ENCODE measurements around the gene SNAPC1. TPM values are rescaled to one million over a fixed set of nuclear protein-coding genes. Genes with fewer than 3 reads are reported as not detected.
A peak's percentile ranks its signal among the peaks of the same experiment; 100 is the strongest.

The SNAPC1 gene
- total RNA-seq, 1 experiment from 2014 or later, result 8.8 TPM

DNA sequence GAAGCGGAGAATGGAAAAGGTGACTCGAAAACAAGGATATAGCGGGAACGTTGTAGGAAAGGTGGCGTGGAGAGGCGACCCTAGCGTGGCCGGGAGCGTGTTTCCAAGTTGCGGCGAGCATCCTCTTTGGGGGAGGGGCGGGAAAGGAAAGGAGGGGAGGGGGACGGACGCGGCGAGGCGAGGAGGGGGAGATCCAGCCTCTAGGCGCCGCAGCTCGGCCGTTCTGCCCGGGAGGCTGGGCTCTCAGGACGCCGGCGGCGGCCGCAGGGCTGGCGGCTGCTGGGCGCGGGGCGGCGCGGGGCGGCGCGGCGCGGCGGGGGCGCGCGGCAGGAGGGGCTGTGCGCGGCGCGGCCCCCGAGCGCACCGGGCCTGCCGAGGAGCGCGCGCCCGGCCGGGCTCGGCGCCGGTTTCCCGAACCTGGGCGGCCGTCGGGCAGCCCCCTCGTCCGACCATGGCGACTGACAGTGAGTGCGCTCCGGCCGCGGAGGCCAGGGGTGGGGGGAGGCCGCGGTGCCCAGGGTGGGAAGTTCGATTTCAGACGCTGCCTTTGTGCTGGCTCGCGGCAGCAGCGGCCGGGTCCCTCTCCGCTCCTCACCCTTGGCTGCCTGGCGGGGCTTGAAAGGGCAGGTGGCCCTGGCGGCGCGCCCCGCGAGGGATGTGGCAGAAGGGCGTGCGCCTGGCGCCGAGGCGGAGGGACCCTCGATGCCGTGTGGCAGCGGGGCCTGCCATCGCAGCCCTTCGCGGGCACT, 50.3 kb downstream of the SNAPC1 start, which contains the start of gene SYT16:
TSS of gene SYT16 (plus strand) at position 357 of the 749 bp plus-strand sequence.
- DNase-seq, result no peak
- no peaks in the 10 kb centered on the region for H3K4me1 ChIP-seq
- no peak within 1 kb of the TSS for H3K27ac ChIP-seq
- H3K4me3 ChIP-seq, result no peak within 1 kb of the TSS
- H3K36me3 ChIP-seq, result no peaks in the 10 kb centered on the region
- no peaks in the 10 kb centered on the region for H3K27me3 ChIP-seq
- no peaks in the 10 kb centered on the region for H3K9me3 ChIP-seq (replicated peaks)

DNA sequence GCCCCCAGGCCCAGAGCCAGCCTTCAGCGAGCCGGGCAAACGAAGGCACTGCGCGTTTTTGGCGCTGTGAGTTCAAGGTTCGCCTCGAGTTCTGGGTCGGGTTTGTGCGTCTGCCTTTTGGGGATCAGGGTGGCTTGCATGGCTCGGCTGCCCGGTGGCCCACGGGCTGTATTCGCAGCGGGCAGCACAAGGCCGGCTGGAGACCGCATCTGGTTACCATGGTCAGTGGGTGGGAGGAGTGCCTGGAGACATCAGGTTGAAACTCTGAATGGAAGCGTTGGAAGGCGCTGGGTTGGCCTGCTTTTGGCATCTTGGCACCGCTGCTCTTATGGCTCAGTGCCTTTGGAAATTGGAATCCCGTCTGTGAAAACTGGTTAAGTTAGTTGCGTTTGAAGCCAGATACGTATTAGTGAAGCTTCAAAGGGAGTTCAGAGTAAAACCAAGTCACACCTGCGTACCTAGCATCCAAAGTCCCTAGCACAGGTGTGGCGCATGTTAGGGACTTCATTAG, 50.9 kb downstream of the SNAPC1 start:
- no peak overlapping the region for H3K4me3 ChIP-seq
- DNase-seq, result no peak
- no peak overlapping the region for H3K27ac ChIP-seq
- H3K4me1 ChIP-seq, result no peaks in the 10 kb centered on the region
- no peaks in the 10 kb centered on the region for H3K9me3 ChIP-seq (replicated peaks)
- no peaks in the 10 kb centered on the region for H3K27me3 ChIP-seq
- no peaks in the 10 kb centered on the region for H3K36me3 ChIP-seq

DNA sequence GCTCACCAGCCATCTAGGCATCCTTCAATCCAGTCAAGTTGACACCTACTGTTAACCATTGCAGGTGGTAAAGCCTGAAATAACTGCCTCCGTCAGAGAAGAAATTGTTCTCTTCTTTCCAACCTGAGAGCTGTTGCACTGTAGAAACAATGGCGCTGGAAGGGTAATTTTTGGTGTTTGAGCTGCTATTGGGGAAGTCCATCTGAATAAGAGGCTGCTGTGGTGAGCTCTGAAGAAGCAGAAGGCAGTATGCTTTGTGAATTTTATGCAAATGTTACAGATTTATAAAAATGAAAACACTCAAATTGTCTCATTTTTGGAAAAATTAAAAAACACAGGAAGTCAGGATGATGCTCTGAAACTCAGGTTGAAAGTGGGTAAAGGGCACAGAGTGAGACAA, 60.2 kb downstream of the SNAPC1 start:
- DNase-seq, result no peak
- no peaks in the 10 kb centered on the region for H3K27me3 ChIP-seq
- H3K4me1 ChIP-seq, result no peaks in the 10 kb centered on the region

DNA sequence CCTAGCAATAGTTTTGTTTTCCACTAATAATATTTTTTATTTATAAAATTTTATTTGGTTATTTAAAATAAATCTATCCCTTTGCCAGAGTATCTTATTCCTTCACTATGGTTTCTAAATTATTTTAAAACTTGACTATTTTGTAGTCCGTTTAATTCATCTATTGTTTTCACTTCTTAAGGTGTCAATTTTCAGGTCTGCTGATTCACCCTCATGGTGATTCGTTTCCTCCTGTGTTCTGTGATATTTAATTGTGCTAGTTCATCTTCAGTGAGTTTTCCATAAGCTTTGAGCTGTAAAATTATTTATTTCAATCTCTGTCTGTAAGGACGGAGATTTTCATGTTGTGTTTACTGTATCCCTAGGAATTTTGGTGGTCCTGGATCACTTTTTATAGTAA, 70.6 kb downstream of the SNAPC1 start:
- Histone ChIP-seq H3K27ac (no peak overlapping the region), H3K9me3 (replicated peaks) (no peaks in the 10 kb centered on the region), H3K36me3 (no peaks in the 10 kb centered on the region), H3K27me3 (no peaks in the 10 kb centered on the region), H3K4me3 (no peak overlapping the region), H3K4me1 (no peaks in the 10 kb centered on the region)
- no peak for DNase-seq

More for the DNA sequence above, 60.2 kb downstream of the SNAPC1 start:
- Histone ChIP-seq H3K9me3 (replicated peaks) (0 out of 2 replicates have a peak, but pooled peaks cover 3% of the 10 kb centered on the region), H3K27ac (no peak overlapping the region), H3K4me3 (no peak overlapping the region), H3K36me3 (no peaks in the 10 kb centered on the region)

DNA sequence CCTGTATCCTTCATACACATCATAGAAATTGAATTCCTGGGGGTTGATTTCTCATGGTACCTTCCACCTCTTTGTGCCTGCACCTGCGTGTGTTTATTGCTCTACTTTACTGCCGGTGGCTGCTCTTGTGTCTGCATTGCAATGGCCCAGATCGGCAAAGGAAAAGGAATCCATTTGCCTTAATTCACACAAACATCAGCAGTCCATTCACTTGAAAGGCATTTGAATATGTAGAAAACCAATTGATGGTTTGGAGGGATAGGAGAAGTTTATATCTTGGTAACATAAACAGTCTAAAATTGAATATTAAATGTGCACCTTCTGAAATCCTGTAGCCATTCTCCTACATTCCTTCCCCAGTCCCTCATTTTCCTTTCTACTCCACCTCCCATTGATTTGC, 74.0 kb downstream of the SNAPC1 start:
- no peak overlapping the region for H3K4me3 ChIP-seq
- H3K27me3 ChIP-seq, result no peaks in the 10 kb centered on the region
- no peak for DNase-seq
- no peaks in the 10 kb centered on the region for H3K4me1 ChIP-seq
- H3K36me3 ChIP-seq, result no peaks in the 10 kb centered on the region
- H3K27ac ChIP-seq, result no peak overlapping the region
- H3K9me3 ChIP-seq (replicated peaks), result no peaks in the 10 kb centered on the region

DNA sequence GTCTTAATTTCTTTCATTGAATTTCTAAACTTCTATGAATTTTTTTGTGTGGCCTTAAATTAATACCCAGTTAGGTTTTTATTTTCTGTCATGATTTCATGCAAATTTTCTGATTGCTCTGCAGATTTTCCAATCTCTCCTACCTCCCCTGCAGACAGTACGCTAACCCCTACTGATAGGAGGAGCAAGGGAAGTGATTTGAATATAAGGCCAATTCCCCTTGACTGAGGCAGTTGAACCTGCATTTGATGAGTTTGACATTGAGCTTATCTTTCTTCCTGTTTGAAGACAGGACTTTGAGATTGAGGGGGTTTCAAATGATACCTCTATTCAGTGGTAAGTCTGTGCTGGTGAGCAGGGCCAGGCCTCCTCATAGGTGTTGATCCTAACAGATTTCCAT, 74.6 kb downstream of the SNAPC1 start:
- H3K9me3 ChIP-seq (replicated peaks), result no peaks in the 10 kb centered on the region
- H3K27me3 ChIP-seq, result no peaks in the 10 kb centered on the region
- no peaks in the 10 kb centered on the region for H3K4me1 ChIP-seq
- H3K27ac ChIP-seq, result no peak overlapping the region
- DNase-seq, result no peak
- H3K4me3 ChIP-seq, result no peak overlapping the region
- H3K36me3 ChIP-seq, result no peaks in the 10 kb centered on the region

DNA sequence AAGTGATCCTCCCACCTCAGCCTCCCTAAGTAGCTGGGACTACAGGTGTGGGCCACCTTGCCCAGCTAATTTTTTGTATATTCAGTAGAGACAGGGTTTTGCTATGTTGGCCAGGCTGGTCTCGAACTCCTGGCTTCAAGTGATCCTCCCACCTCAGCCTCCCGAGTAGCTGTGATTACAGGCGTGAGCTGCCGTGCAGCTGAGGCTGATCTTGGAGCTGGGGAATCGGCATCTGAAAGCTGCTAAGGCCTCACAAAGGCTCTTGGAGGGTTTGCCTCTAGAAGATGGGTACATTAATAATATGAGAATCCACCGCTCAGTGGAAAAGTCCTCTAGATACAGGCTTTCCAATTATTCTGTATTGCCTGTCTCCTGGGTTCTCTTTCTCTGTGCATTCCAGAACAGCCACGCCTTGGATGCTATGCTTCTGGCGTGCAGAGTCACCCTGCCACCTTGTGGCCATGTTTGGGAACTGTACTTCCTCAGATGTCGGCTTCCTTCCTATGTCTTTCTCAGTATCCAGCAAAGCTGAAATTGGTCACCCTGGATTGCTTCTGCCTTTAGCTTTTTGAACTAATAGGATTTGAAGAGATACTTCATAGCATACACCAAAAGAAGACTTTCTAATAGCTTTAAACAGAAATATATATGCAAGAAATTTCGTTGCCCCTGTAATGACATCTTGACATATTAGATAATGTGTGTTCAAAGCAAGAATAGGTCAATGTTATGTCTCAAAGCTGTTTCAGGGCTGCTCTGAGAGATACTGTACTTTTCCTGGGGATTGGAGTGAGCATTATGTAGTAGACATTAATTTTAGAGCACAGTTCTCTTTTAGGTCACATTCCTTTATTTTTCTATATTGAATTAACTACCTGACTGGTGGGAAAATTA, 75.4 kb downstream of the SNAPC1 start:
- no peaks in the 10 kb centered on the region for H3K9me3 ChIP-seq (replicated peaks)
- H3K27me3 ChIP-seq, result no peaks in the 10 kb centered on the region
- no peaks in the 10 kb centered on the region for H3K36me3 ChIP-seq
- H3K4me3 ChIP-seq, result no peak overlapping the region
- DNase-seq, result peak; percentile 56 to 89
- no peaks in the 10 kb centered on the region for H3K4me1 ChIP-seq
- H3K27ac ChIP-seq, result no peak overlapping the region

DNA sequence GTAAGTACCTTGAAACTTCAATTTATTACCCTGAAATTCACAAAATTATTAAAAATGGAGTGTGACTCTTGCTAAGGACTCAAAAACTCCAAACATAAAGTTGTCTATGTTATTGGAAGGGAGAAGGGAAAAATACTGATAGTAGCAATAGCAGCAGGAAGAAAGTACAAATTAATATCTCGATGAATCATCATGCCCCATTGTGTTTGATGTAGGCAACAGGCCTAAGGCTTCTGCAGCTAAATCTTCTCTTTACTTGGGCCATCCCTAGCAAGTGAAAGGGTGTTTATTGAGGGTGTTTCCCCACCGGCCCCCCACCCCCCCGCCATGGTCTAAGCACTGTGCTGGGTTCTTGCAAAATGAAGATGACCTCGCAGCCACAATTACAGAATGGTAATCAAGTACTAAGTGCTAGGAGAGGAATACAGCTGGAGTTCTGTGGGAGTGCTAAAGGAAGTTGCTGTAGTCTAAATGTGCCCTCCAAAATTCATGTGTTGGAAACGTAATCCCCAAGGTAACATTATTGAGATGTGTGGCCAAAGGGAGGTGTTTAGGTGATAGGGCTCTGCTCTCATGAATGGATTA, 76.5 kb downstream of the SNAPC1 start:
- H3K27me3 ChIP-seq, result no peaks in the 10 kb centered on the region
- H3K36me3 ChIP-seq, result no peaks in the 10 kb centered on the region
- H3K27ac ChIP-seq, result no peak overlapping the region
- no peak overlapping the region for H3K4me3 ChIP-seq
- no peaks in the 10 kb centered on the region for H3K9me3 ChIP-seq (replicated peaks)
- H3K4me1 ChIP-seq, result no peaks in the 10 kb centered on the region
- no peak for DNase-seq

DNA sequence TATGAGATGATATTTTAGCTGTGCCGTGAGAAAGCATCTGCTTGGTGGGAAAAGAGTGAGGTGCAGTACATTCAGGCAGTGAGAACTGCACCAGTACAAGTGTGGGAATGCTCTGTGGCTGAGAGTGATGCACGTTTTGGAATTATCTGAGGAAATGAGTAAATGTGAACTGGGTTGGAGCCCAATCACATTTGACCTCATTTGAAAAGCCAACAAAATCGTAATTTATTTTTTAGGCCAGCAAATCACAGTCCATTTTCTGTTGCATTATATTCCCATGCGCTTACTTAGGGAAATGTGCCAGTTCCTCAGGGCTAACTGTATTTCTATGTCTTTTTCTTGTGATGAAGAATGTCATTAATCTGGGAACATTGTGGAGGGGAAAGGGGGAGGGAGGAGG, 77.3 kb downstream of the SNAPC1 start:
- Histone ChIP-seq H3K4me3 (no peak overlapping the region), H3K36me3 (no peaks in the 10 kb centered on the region), H3K9me3 (replicated peaks) (no peaks in the 10 kb centered on the region), H3K27me3 (no peaks in the 10 kb centered on the region), H3K27ac (no peak overlapping the region), H3K4me1 (no peaks in the 10 kb centered on the region)
- DNase-seq, result no peak

DNA sequence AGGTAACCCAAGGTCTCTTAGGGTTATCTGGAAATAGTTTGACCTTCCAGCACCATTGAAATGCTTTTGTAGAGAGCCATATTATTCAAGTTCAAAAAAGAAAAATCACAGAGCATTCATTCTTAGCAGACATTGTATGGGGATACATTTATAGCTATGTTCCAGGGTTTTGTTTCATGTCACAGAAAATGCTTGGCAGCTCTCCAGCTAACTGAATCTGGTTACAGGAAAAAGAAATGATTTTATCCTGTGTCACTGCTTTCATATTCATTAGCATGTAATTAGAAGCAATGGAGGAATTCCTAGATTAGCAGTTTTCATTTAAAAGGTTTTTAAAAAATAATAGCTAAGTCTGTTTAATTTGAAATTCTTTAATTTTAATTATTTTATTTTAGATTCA, 78.9 kb downstream of the SNAPC1 start:
- Histone ChIP-seq H3K36me3 (no peaks in the 10 kb centered on the region), H3K27ac (no peak overlapping the region), H3K9me3 (replicated peaks) (no peaks in the 10 kb centered on the region), H3K4me1 (no peaks in the 10 kb centered on the region), H3K4me3 (no peak overlapping the region), H3K27me3 (no peaks in the 10 kb centered on the region)
- peak in 1 of 2 experiments; percentile 26 for DNase-seq

Other genes with a start within 250 kb of the SNAPC1 start
- 150 and 163 TPM in 2 replicates for gene HIF1A, start 66.9 kb upstream of the SNAPC1 start, total RNA-seq (2014; rRNA removed; shearing (Covaris generic))
- gene SYT16, start 50.3 kb downstream of the SNAPC1 start, total RNA-seq (2014; rRNA removed; shearing (Covaris generic)), result not detected in 2 replicates

All from SJCRH30 (cell line).